Sigmoid colon (tissue), 4 donors: ENCODE data around the gene ORC1.

Experiments used
- CTCF ChIP-seq, 4 experiments: fragments of 450-650 bp in 3 of 4; fragments of 200-600 bp in 1 of 4; IDR thresholded peaks; one replicate each; pipeline ENCODE4 v1.5.1; 2016 to 2019; ENCODE audit warnings: antibody characterized with exemption in 4 of 4, mild to moderate bottlenecking in 3 of 4, moderate library complexity in 2 of 4
- POLR2A ChIP-seq, 2 donors: fragments of 450-650 bp; IDR thresholded peaks; one replicate each; pipeline ENCODE4 v1.6.1; 2016; ENCODE audit warnings: antibody characterized with exemption in 2 of 2, mild to moderate bottlenecking in 2 of 2, moderate library complexity in 2 of 2
- POLR2AphosphoS5 ChIP-seq, 4 donors: sonication (generic); formaldehyde crosslinking; IDR thresholded peaks; one replicate each; pipeline ENCODE4 v1.6.1; 2017; ENCODE audit warnings: antibody characterized with exemption in 4 of 4

DNA sequence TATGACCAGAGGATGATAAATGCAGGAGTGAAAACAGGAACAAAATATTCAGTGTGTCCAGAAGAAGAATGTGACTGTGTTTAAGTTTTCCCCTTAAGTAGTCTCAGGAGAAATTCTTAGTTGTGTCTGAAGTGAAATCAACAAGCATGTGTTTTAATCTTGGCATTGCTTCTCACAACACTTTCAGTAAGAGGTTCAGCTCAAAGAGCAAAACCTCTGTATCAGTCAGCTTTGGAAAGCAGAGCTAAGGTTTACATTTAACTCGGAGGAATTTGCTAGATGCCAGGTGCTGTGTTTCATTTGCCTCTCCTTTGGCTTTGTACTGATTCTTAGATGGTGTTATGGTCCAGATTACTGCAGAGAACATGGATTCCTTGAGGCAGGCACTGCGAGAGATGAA, 66.8 kb downstream of the ORC1 start:
- TF ChIP-seq CTCF (IDR thresholded peaks at IDR 0.05), result no peak
- TF ChIP-seq POLR2AphosphoS5 (IDR thresholded peaks at IDR 0.05), result no peak
- no peak for TF ChIP-seq POLR2A (IDR thresholded peaks at IDR 0.05)
